Activated naive CD4-positive, alpha-beta T cell treated with anti-CD3 and anti-CD28 coated beads, Interleukin-2, amount 50 U/mL, for 72 hours (primary cell): ENCODE measurements around the gene ARRB1. TPM values are rescaled to one million over a fixed set of nuclear protein-coding genes. Genes with fewer than 3 reads are reported as not detected.

Experiments used
- ATAC-seq, 2 donors: fragments of 150-1000 bp; cut with Tn5 transposase; 2 replicates each; pipeline ENCODE4 v1.10.0; 2021; ENCODE audit warnings: mild to moderate bottlenecking in 2 of 2, moderate library complexity in 2 of 2
- DNase-seq, 2 donors: peaks; one replicate each; pipeline ENCODE4 v3.0.0; 2021 to 2022; ENCODE audit warnings: low spot score in 2 of 2
- H3K27ac Mint-ChIP-seq, 2 donors: one replicate each; pipeline ENCODE4 v1.8.0; 2022; ENCODE audit warnings: mild to moderate bottlenecking in 2 of 2, mixed read lengths in 2 of 2
- H3K36me3 Mint-ChIP-seq, 2 donors: one replicate each; pipeline ENCODE4 v1.8.0; 2022; ENCODE audit warnings: mixed read lengths in 2 of 2
- H3K9me3 Mint-ChIP-seq, 2 donors: one replicate each; pipeline ENCODE4 v1.8.0; 2022; ENCODE audit warnings: mixed read lengths in 2 of 2
- total RNA-seq, 2 donors: library from RNA; stranded (reverse); gene quantifications; one replicate each; pipeline ENCODE4 v1.2.3, GENCODE V29; 2022

Gene ARRB1
- total RNA-seq, 2 donors from 2014 or later = 11.5 to 28.9 TPM

DNA sequence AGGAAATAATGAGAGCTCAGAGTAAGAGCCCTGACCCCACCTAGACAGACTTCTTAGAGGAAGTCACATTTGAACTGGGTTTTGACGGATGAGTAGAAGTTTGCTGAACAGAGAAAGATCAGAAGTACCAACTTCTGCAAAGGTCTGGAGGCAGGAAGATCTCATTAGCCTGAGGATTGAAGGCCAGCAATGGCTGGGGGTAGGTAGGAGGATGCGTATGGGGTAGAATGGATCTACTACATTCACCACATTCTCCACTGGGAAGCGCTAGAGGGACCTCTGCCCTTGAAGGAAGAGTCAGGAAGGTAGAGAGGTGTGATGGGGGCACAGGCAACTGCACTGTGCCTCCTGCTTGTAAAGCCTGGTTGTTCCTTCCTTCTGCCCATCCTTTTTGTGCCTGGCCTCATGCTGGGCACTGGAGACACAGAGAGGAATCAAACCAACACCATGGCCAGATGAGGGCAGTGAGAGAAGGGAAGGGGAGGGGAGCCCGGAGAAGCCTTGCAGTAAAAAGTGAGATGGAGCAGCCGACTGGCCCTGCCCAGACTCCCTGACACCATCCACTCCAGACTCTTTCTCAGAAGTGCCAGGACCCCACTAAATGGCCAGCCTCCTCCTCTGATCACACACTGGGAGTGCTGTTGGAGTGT, 106.0 kb downstream of the ARRB1 start:
- H3K9me3 Mint-ChIP-seq = no peaks in the 10 kb centered on the region
- H3K36me3 Mint-ChIP-seq = no peaks in the 10 kb centered on the region
- DNase-seq = no peak
- no peak overlapping the region for H3K27ac Mint-ChIP-seq
- ATAC-seq = no peak

DNA sequence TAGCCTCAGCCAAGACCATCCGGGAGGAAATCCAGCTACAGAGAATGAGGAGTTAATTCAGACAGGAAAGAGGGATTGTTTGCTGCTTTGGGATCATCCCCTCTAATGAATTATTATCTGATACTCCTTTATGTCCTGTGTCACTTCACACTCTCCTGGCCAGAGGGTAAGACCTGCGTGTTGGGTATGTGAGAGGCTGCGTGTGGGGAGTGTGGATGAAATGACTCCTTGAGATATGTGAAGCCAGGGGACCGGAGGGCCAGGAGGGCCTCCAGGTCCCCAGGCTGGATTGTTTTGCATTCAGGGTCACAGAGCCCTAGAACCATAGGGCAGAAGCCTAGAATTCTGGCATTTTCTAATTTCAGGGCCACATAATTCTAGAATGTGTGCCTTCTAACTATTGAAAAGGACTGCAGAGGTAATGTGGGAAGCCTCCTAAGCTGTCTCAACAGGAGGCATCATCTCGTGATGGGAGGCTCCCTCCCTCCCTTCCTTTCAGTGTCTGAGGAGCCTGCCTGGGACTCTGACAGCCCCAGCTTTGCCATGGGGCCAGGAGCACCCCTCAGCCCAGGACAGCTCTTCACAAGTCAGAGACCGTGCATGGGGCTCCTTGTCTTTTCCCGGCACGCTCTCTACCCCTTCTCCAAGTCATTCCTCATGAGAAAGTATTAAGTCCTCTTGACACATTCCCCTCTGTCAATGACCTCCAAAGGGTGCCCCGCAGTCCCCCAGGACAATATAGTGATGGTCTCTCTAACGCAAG, 107.2 kb downstream of the ARRB1 start:
- H3K27ac Mint-ChIP-seq = no peak overlapping the region
- H3K9me3 Mint-ChIP-seq = no peaks in the 10 kb centered on the region
- H3K36me3 Mint-ChIP-seq = no peaks in the 10 kb centered on the region
- DNase-seq (no peak), ATAC-seq (no peak)

GRCh38 chr11:75242722-75243600, 108.5 kb downstream of the ARRB1 start:
- DNase-seq (no peak), ATAC-seq (no peak)
- Mint-ChIP-seq H3K36me3 (no peaks in the 10 kb centered on the region), H3K27ac (no peak overlapping the region), H3K9me3 (no peaks in the 10 kb centered on the region)

GRCh38 chr11:75241906-75242644, 109.4 kb downstream of the ARRB1 start:
- DNase-seq (no peak), ATAC-seq (peak in 1 of 2 donors; percentile 55)
- H3K9me3 Mint-ChIP-seq = no peaks in the 10 kb centered on the region
- H3K36me3 Mint-ChIP-seq = no peaks in the 10 kb centered on the region
- no peak overlapping the region for H3K27ac Mint-ChIP-seq

DNA sequence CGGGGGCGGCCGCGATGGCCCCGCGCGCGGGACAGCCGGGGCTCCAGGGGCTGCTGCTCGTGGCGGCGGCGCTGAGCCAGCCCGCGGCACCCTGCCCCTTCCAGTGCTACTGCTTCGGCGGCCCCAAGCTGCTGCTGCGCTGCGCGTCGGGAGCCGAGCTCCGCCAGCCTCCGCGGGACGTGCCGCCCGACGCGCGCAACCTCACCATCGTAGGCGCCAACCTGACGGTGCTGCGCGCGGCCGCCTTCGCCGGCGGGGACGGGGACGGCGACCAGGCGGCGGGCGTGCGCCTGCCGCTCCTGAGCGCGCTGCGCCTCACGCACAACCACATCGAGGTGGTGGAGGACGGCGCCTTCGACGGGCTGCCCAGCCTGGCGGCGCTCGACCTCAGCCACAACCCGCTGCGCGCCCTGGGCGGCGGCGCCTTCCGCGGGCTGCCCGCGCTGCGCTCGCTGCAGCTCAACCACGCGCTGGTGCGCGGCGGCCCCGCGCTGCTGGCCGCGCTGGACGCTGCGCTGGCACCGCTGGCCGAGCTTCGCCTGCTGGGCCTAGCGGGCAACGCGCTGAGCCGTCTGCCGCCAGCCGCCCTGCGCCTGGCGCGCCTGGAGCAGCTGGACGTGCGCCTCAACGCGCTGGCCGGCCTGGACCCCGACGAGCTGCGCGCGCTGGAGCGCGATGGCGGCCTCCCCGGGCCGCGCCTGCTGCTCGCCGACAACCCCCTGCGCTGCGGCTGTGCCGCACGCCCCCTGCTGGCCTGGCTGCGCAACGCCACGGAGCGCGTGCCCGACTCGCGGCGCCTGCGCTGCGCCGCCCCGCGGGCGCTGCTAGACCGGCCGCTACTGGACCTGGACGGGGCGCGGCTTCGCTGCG, 110.2 kb downstream of the ARRB1 start:
- peak; percentile 92 to 97 for DNase-seq
- no peaks in the 10 kb centered on the region for H3K36me3 Mint-ChIP-seq
- no peaks in the 10 kb centered on the region for H3K9me3 Mint-ChIP-seq
- no peak overlapping the region for H3K27ac Mint-ChIP-seq
- peak; percentile 90 to 92 for ATAC-seq

DNA sequence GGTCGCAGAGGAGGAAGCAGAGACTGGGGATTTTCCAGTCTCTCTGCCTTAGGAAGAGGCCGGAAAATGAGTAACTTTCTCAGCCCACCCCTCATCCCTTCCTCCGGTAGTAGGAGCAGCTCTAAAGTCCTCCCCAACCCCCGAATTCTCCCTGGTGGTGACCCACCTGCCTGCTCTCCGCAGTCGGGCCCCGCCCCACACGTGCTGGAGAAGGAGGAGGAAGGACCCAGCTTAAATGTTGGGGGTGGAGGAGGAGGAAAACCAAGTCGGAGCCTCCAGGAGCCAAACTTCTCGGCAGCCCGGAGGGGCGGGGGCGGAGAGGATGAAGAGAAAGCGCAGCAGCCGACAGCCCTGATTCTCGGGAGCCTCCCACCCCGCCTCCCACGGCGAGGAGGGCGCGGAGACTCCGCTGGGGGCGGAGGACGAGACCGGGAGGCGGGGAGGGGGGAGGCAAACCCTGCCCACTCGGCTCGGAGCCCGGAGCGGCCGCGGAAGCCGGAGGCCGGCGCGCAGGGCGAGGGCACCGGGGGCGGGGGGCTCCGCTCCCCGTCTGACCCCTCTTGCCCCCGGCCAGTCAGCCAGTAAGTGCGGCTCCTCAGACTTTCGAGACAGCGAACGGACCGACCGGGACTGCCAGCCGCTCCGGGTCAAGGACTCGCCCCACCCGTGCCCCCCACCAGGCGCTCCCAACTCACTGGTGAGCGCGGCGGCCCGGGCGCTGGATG, 111.0 kb downstream of the ARRB1 start, which contains the start of gene TPBGL:
Gene TPBGL (plus strand): TSS at position 464 of the 725 bp plus-strand sequence. CDS start 276 bp downstream, outside the sequence.
- DNase-seq = peak in 1 of 2 donors; percentile 27

DNA sequence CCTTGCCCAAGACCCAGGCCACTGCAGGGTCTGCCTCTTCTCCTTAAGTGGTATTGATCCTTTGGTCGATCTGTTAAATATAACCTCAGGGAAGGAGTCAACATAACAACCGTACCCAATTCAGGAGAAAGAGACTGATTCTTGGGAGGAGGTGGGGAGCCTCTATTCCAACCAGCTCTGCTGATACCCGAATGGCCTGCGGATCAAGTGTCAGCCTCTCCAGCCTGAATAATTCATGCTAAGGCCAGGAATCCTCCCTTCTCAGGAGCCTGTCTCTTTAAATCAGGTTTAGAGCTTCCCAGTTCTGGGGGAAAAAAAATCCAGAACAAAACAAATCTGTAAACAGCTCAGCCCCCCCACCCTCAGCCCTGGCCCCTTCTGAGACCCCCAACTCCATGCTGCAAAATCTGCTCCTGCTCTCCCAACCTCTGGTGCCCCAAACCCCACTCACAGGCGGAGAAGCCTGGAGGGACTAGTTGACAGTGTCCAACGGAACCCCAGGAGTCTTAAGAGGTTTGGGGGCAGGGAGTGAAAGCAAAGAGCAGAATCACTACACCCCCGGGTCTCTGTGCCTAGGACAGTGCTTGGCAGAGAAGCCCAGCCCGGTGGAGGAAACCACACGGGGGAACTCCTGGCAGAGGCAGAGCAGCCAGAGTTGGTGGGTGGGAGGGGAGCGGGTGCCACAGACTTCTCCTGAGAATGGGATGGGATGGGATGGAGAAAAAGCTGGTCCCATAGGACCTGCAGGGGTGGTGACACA, 111.8 kb downstream of the ARRB1 start:
- H3K36me3 Mint-ChIP-seq = no peaks in the 10 kb centered on the region
- ATAC-seq (no peak), DNase-seq (no peak)
- H3K27ac Mint-ChIP-seq = no peak overlapping the region
- no peaks in the 10 kb centered on the region for H3K9me3 Mint-ChIP-seq

More for the DNA sequence above, 111.0 kb downstream of the ARRB1 start, which contains the start of gene TPBGL:
- no peak for ATAC-seq
- no peak within 1 kb of the TSS for H3K27ac Mint-ChIP-seq
- H3K9me3 Mint-ChIP-seq = no peaks in the 10 kb centered on the region
- no peaks in the 10 kb centered on the region for H3K36me3 Mint-ChIP-seq

GRCh38 chr11:75238595-75239440, 112.6 kb downstream of the ARRB1 start:
- H3K27ac Mint-ChIP-seq = no peak overlapping the region
- peaks cover 0 to 1% of the 10 kb centered on the region in 2 donors for H3K9me3 Mint-ChIP-seq
- DNase-seq (no peak), ATAC-seq (no peak)
- no peaks in the 10 kb centered on the region for H3K36me3 Mint-ChIP-seq

DNA sequence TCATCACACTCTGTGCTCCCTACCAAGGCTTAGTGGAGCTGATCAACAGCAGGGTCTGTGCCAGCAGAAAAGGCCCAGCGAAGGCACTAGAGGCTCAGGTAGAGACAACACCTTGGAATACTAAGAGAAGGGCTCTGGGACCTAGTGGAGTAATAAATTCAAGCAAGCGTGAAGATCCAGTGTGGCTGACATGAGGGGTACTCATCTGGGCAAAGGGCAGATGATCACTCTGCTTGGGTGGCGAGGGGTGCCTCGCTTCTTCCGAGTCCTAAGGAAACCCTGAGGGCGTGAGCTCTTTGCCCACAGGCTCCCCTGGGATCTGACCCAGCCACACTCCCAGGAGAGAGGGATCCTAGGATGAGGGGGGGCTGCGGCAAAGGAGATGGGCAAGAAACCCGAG, 114.4 kb downstream of the ARRB1 start:
- no peak overlapping the region for H3K27ac Mint-ChIP-seq
- ATAC-seq (no peak), DNase-seq (no peak)
- H3K9me3 Mint-ChIP-seq = peaks cover 0 to 4% of the 10 kb centered on the region in 2 donors
- peaks cover 0 to 6% of the 10 kb centered on the region in 2 donors for H3K36me3 Mint-ChIP-seq

DNA sequence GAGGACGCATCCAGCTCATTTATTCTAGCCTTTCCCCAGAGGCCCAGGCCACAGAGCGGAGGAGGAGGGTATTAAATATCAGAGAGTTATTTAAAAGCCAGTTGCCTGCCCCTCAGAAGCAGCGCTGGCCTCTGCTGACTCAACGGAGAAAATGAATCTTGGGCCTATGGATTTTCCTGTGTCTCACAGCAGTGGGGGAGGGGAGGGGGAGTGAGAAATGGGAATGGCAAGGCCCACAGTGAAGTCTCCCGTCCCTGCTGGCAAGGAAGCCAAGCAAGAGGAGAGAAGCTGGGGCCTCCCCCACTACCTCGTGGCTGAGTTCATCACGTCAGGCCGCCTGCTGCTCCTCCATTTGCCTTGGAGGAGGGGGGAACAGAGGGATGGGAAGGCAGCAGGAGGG, 115.4 kb downstream of the ARRB1 start:
- H3K36me3 Mint-ChIP-seq = peaks cover 0 to 6% of the 10 kb centered on the region in 2 donors
- peak overlapping the region in 1 of 2 donors; percentile 48 for H3K27ac Mint-ChIP-seq
- no peak for ATAC-seq
- no peak for DNase-seq
- H3K9me3 Mint-ChIP-seq = peaks cover 0 to 4% of the 10 kb centered on the region in 2 donors

DNA sequence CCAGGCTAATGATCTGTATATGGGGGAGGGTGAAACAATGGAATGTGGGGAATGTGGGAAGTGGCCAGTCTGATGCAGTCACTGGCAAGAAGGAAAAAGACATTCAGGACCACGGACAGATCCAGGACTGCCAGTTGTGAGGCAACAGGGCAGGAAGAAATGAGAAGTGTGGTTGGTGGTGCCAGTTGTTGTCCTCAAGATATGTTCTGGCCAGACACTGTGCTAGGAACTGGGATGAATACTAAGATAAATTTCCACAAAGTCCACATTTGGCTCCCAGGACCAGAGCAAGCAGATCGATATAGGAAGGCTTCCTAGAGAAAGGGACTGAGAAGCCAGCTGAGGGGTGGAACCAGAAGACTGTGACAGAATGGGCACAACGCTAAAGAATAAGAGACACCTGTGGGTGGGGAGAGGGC, 117.7 kb downstream of the ARRB1 start:
- Mint-ChIP-seq H3K9me3 (peaks cover 0 to 4% of the 10 kb centered on the region in 2 donors), H3K36me3 (peaks cover 0 to 6% of the 10 kb centered on the region in 2 donors), H3K27ac (no peak overlapping the region)
- DNase-seq (peak in 1 of 2 donors; percentile 37), ATAC-seq (no peak)

DNA sequence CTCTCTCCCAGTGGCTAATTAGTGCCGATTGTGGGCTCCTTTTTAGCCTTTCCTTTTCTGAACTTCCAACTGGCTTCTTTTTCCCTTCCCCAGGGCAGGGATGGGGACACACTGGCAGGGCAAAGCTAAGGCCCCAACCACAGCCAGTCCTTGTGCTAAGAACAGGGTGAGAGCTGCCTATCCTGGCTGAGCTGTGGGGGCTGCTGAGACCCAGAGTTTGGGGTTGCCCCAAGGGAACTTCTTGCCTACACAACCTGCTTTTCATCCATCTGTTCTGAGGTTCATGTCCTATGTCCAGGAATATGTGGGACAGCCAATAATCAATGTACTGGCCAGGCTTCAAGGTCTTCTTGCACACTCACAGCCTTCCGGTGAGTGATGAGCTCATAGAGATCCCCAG, 120.8 kb downstream of the ARRB1 start:
- no peak for ATAC-seq
- Mint-ChIP-seq H3K9me3 (peaks cover 0 to 4% of the 10 kb centered on the region in 2 donors), H3K36me3 (peaks cover 0 to 6% of the 10 kb centered on the region in 2 donors), H3K27ac (no peak overlapping the region)
- no peak for DNase-seq

DNA sequence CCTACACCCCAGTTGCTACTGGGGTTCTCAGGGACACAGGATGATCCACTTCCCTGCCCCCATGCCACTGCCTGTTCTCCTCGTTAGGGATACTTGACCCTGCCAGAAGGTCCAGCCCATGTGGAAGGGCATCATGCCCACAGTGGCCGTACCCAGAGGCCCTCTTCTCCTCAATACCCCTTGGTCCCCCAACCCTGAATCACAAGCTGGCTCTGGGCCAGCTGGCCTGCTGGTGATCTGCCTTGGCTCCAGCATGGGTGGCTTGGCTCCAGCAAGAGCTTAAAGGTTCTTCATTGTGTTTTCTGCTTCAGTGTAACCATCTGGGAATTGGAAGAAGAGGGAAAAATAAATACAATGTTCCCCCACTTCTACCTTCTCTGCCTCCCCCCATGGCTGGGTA, 122.0 kb downstream of the ARRB1 start:
- peaks cover 0 to 4% of the 10 kb centered on the region in 2 donors for H3K9me3 Mint-ChIP-seq
- peaks cover 0 to 6% of the 10 kb centered on the region in 2 donors for H3K36me3 Mint-ChIP-seq
- H3K27ac Mint-ChIP-seq = peak overlapping the region in 1 of 2 donors; percentile 12
- DNase-seq (no peak), ATAC-seq (no peak)
